ENCODE measurements around the gene GPR158. TPM values are rescaled to one million over a fixed set of nuclear protein-coding genes. Genes with fewer than 3 reads are reported as not detected.

GPR158 gene
- total and polyA plus RNA-seq, 2 of the 8 experiments (the other 6 are each of a cell fraction or from before 2014, with no cell fraction given) = 0.14 to 0.78 TPM

- WGBS, 2 experiments (ENCODE audit: extremely low coverage in 1 of 2, insufficient coverage in 1 of 2, insufficient read length in 1 of 2, insufficient replicate concordance in 2 of 2, low coverage in 1 of 2, low lambda C conversion rate in 2 of 2, missing lambda C conversion rate in 1 of 2) = 100% methylated on average over 3 of the region's 3 CpGs; no CpG with 5 or more reads in 1 of the 2 experiments
- ChIA-PET POLR2A (ENCODE audit: partially characterized antibody) (no interaction called here), CTCF (ENCODE audit: partially characterized antibody) (interaction anchor here (0.7 to 0.8 kb wide), 2 partner anchors 8 to 41 kb away, joined by 3 to 4 read pairs; no protein-coding TSS in a partner anchor)
- Histone ChIP-seq H2BK120ac (replicated peaks; ENCODE audit: low read depth, low read length) (no peak overlapping the region), H3K79me1 (ENCODE audit: low read depth, low read length) (no peaks in the 10 kb centered on the region), H2AFZ (ENCODE audit: low read length) (no peak overlapping the region), H3K4ac (replicated peaks; ENCODE audit: insufficient read length, low read depth, low read length) (no peak overlapping the region), H3K27me3 (replicated peaks in 1 of 4; ENCODE audit: control insufficient read depth in 3 of 4, extremely low read depth in 1 of 4, insufficient read depth in 3 of 4, low read length in 3 of 4) (no peaks in the 10 kb centered on the region), H3K56ac (replicated peaks; ENCODE audit: insufficient read length, low read depth, low read length) (no peak overlapping the region), H4K8ac (ENCODE audit: extremely low read depth, insufficient read depth, low read length) (no peak overlapping the region), H3K9ac (replicated peaks in 1 of 4; ENCODE audit: extremely low read depth in 1 of 4, low read depth in 3 of 4, low read length in 3 of 4) (no peak overlapping the region), H3K18ac (ENCODE audit: extremely low read depth, low read length) (no peak overlapping the region), H3K23me2 (ENCODE audit: low read depth, low read length) (no peaks in the 10 kb centered on the region), H3K36me3 (ENCODE audit: control insufficient read depth in 2 of 4, insufficient read depth in 4 of 4, low read length in 3 of 4) (no peaks in the 10 kb centered on the region), H3K4me1 (replicated peaks in 1 of 4; ENCODE audit: control insufficient read depth in 3 of 4, insufficient read depth in 4 of 4, low read length in 3 of 4) (peaks cover 0 to 2% (median 0%) of the 10 kb centered on the region in 4 experiments; a peak in 1 of 7 replicates), H3K4me3 (ENCODE audit: extremely low read depth in 1 of 4, insufficient read depth in 2 of 4, low read depth in 3 of 4, low read length in 4 of 4) (no peak overlapping the region), H2AK5ac (ENCODE audit: low read depth, low read length) (no peak overlapping the region), H2BK5ac (ENCODE audit: low read depth, low read length) (no peak overlapping the region), H3K9me3 (ENCODE audit: insufficient read depth in 2 of 2, low read depth in 1 of 2, low read length in 1 of 2) (no peaks in the 10 kb centered on the region; a peak in 1 of 4 replicates), H4K91ac (replicated peaks; ENCODE audit: insufficient read length, low read length) (no peak overlapping the region), H4K20me1 (replicated peaks in 1 of 2; ENCODE audit: control insufficient read depth in 1 of 2, insufficient read depth in 2 of 2, low read length in 2 of 2) (no peaks in the 10 kb centered on the region), H3K23ac (ENCODE audit: insufficient read length) (no peak overlapping the region), H3K27ac (ENCODE audit: low read depth, low read length) (no peak overlapping the region), H2BK12ac (ENCODE audit: low read depth, low read length) (no peak overlapping the region), H4K5ac (ENCODE audit: insufficient read length, low read depth, low read length) (no peak overlapping the region), H3K4me2 (ENCODE audit: insufficient read depth in 1 of 2, low read depth in 2 of 2, low read length in 2 of 2) (no peak overlapping the region), H2BK20ac (ENCODE audit: low read length) (no peak overlapping the region), H2BK15ac (ENCODE audit: low read length) (no peak overlapping the region), H3K14ac (ENCODE audit: insufficient read length) (no peak overlapping the region), H3K79me2 (ENCODE audit: control insufficient read depth in 1 of 2, insufficient read depth in 2 of 2, low read length in 2 of 2) (no peaks in the 10 kb centered on the region)
- DNase-seq (ENCODE audit: low read depth in 1 of 2, low spot score in 2 of 2) (no peak), FAIRE-seq (no peak)
- TF ChIP-seq JUN (IDR thresholded peaks at IDR 0.05; ENCODE audit: low read depth, low read length) = no peak
- no peak for TF ChIP-seq EP300 (IDR thresholded peaks at IDR 0.05; ENCODE audit: borderline replicate concordance in 1 of 2, low read depth in 2 of 2, low read length in 2 of 2)
These were observed 153.6 kb downstream of the GPR158 start for GRCh38 chr10:25328361-25328760.
